HG03064 (cell line): ENCODE data around the gene SORBS1.

ENCODE experiments used
- ATAC-seq: cut with Tn5 transposase; IDR thresholded peaks from one replicate; pipeline ENCODE4 v1.9.1; 2021; ENCODE audit warnings: low read depth; ENCODE audit not compliant: unreplicated experiment

SORBS1 gene

DNA sequence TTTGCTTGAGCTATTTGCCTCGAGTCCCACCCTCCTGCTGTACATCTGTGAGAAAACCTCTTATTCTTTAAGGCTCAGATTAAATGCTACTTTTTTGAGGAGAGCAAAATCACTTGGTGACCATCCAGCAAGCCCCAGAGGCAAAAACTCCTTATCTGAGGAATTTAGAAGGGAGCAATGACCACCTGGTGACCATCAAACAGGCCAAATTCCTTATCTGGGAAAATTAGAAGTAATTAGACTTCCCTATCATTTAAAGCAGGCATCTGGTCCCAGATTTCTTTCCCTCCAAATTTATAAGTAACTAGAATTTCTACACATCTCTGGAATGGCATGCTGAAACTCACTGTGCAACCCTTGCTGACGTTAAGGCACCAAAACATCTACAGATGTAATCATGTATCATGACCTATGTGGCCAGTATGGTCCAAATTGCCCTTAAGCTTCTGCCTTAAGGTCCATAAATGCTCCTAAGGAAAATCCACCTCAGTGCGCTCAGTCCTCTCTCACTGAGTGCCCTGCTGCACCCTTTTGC, 229.5 kb downstream of the SORBS1 start:
- ATAC-seq: no peak

DNA sequence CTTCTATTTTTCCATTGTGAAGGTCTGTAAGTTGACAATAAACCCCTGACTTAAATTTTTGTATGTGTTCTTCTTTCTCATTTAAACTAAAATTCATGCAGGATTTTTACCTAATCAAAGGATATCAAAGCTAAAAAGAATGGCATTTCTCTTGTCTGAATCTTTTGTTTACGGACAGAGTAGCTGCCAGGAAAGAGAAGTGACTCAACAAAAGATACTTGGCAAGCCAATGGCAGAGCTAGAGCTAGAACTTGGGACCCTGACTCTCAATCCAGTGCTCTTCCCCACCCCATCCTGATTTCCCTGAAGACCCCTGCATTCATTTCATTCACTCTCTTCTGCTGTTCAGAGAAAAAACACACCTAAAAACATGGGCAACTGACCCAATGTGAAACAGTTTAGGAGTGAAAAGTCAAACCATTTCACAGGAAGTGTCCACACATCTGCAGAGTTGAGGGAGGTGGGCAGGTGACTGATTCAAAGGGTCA, 230.2 kb downstream of the SORBS1 start:
- ATAC-seq: no peak

DNA sequence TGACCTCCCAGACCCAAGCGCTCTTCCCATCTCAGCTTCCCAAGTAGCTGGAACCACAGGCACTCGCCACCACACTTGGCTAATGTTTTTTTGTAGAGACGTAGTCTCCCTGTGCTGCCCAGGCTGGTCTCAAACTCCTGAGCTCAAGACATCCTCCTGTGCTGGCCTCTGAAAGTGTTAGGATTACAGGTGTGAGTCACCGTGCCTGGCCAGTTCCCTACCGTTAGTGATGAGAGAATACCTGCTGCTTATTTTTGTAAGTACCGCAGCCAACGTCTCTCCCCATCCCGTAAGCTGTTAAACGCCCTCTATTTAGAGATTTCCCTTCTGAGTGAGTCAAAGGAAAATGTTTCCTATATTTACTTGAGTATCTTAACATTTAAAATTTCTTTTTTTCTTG, 231.9 kb downstream of the SORBS1 start:
- no peak for ATAC-seq

DNA sequence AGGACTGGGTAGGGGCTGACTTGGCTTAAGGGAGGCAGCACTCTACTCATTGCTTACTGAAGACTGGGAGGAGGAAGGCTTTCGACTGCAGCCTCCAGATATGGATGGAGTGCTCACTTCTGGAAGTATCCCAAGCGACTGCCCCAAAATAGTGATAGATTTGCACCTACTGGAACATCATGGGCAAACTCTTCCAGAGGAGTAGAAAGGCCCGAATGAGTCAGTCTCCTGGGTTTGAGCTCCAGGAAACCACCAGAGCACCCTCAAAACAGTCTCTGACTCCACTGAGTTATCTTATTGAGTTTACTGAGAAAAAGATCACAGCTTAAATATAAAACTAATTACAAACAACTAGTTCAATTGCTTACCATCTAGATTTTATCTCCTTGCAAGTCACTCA, 233.2 kb downstream of the SORBS1 start:
- no peak for ATAC-seq

DNA sequence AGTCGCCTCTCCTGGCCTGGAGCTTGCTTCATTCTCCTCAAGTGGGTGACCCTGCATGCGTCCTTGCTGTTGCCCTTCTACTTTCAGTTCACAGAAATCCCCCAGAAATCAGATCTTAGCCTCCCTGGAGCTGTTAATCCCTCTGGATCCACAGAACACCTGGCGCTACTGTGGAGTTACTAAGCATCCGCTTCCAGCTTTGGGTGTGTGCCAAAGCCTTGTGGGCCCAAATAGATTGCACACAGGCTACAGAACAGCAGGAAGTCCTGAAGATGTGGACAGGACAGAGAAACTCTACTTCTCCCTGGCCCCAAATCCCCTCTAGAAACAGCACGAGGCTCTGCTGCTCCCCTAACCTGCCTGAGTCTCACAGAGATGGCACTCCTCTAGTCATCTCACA, 233.8 kb downstream of the SORBS1 start:
- no peak for ATAC-seq

DNA sequence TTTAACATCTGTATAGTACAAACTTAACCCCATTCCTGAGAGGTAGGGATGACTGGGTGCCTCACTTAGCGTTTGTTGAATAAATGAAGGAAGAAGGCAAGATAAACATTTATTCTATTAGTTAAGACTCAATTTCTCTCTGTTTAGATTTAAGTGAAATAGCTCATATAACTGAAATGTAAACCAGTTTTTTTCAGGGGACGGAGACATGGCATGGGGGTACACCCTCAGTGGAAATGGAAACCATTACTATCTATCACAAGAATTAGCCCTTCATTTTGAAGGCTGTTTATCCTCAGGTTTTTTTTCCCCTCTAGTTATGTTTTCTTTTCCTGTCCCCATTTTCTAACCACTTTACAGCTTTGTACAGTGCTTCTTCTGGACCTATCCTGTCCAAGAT, 234.8 kb downstream of the SORBS1 start:
- no peak for ATAC-seq

DNA sequence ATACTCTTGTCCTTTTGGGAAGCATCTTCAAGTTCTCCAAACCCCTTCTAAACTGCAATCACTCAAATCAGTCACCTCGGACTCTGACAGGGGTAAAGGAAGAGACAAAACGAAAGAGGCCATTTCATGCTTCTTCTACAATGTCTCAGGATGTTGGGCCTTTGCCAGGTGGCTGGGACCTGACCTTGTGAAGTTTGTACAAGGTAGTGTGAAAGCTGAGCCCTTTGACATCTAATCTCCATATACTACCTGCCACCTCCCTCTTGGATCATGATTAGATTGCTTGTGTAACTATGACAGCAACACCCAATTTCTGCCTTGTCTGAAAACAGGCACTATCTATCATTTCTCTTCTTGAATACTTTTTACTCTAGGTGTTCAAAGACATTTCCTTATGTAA, 235.3 kb downstream of the SORBS1 start:
- ATAC-seq: no peak

DNA sequence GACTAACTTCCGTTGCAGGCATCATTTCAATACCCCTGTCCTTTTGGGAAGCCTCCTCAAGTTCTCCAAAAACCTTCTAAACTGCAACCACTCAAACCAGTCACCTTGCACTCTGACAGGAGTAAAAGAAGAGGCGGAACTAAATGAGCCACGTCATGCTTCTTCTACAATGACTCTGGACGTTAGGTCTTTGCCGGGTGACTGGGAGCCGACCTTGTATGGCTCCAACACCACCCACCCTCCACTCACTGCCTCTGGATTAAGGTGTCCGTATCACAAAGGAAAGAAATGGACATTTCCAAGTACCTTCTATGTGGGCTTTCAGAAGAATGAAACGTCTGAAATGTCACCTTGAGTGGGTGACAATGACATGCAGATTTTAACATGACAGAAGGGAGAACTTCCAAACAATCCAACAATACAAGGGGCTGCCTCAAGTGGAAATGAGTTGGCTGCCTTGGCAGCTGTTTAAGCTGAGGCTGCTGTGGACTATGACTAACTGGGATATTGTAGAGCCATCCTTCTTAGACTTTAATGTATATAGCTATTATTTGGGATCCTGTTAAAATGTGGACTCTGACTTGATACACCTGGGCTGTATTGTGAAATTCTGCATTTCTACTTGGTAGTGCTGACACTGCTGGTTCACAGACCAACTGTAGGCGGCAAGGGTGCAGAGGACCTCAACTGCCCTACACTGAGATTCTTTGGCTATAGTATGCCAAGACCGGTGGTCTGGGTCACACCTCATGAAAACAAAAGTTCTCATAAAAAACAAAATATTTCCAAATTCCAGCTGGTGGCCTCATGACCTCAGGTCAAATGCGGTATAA, 236.5 kb downstream of the SORBS1 start:
- no peak for ATAC-seq

DNA sequence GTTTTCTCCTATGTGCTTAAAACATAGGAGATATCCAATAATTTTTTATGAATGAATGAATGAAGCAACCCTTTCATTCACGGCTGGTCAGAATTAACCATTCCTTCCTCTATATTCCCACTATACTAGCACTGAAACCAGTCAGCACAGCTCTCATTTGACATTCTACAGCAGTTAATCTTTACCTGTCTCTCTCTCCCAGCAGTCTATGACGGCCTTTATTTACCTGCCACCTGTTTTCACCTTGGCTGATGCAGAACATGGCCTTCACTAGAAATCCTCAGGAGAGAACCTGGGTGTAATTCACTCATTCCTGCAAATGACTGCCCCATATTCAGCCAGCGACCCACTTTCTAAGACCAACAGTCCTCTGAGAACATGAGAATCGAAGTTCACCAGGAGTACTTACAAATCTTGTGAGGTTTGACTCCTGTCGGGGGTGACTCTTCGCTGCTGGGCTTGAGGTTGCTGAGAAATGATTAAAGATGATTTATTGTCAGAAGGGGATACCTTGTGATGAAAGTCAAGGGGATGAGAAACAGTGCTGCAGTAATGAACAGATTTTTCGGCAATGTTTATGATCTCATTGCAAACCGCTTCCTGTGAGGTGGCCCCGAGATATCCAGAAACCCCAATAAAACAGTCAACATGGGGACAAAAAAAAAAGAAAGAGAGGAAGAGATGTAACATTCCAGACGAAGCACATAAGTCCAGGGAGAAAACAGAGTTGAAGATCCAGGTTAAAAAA, 239.4 kb downstream of the SORBS1 start:
- ATAC-seq: no peak

DNA sequence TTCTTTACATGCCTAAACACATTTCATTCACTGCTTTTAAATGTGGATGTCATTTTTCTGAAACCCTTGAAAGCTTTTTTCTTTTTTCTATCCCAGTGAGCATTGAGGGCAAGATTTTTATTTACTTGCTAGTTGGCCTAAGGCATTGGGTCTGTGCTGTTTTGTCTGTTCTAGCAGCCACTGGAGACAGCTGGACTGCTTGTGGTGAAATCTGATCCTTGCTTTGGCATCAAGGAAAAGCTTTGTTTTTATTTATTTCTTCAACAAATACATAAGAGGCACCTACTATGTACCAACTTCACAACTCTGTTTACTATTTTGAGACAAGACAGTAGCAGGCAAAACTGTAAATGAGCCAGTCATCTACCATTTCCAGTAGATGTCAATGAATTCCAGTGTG, 241.9 kb downstream of the SORBS1 start:
- no peak for ATAC-seq

DNA sequence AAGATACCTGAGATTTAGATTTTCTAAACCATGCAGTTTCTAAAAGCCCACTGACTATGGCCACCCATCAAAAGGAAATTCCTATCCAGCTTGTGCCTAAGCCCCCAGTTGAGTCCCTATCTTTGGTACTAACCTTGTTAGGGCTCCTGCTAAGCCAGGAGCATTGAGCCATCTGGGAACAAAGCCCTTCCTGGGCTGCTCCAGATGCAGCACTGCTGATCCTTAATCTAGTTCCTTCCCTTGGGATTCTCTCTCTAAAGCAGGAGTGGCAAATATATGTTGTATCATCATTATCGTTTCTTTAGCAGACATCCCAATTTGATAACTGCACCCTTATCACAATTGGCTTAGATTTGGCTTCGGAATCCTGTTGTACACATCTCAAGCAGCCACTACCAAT, 245.7 kb downstream of the SORBS1 start:
- ATAC-seq: no peak

DNA sequence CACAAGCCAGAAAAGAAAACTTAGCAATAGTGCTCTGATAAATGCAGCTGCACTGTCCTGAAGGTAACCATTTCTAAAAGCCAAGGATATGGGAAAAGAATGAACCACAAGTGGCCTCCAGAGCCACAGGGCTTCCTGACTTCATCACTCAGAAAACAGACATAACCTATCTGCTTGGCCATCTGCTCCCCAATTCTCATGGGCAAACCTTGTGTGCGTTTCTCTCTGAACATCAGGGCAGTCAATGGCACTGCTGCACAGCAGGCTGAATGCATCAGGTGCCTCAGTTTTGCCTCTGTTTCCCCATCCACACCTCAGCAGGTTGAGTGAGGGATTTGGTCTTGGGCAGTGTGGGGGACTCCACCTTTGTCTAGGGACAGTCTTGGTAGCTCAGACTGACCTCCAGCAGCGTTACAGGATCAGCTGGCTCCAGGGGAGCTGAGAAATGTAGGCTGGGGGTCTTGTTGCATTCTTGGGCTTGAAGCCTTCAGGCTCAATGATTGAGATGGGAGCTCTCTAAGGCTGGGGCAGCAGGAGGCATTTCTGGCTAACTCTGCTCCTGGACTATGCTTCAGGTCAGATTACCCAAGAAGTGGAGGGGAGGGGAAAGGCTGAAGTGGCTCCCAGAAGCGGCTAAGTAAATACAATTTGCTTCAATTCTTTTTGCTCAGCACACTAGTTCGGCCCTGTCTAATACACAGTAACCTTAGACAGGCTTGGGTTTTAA, 246.8 kb downstream of the SORBS1 start:
- no peak for ATAC-seq

DNA sequence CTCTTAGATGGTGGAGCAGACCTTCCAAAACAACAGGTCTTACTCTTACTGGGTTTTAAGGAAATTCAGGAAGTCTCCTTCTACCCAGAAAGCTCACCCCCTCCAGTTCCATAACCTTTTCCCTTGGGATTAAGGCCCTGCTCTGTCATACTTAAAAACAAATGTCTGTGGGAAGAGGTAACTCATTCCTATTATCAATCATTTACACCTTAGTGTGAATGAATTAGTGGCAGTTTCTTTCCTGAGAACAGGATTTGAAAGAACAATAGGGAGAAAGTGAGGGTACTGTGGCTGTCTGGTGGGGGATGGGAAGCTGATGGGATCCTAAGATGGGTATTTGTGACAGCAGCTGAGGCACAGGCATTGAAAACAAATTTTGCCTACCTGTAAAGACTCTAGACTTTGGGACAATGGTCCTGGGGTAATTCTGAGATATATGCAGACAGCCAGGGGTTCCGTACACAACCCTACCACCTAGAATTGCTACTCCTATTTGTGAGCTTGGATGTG, 248.1 kb downstream of the SORBS1 start:
- ATAC-seq: no peak

DNA sequence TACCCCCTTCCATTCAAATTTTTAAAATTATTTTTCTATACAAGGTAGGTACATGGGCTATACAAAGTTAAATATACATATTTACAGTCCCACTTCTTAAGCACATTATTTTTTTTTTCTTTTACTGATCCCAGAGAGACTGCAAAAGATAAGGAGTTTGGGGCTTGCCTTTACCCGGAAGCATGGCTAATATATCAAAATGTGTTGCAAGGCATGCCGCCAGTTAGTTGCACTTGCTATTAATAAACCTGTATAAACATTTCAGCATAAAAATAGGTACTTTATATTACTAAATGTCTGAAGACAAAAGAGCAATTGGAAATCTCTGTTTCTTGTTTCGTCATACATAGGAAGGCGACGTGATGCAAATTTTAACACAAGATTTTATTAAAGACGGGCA, 248.9 kb downstream of the SORBS1 start:
- no peak for ATAC-seq

DNA sequence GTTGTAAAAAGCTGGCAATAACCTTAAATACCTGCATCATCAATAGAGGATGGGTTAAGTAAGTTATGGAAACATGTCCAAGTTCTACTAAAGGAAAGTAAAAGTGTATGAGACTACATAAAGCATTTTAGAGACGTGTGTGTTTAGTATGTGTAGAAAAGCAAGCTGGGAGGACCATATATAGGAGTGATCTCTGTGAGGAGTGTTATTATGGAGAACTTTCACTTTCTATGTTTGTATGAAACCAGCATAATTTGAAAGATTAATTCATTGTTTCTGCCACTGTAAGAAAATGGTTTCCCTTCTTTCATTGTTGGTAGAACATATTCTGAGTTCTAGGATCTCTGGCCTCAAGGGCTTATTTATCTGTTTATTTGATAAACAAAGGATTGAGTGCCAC, 251.2 kb downstream of the SORBS1 start:
- no peak for ATAC-seq

DNA sequence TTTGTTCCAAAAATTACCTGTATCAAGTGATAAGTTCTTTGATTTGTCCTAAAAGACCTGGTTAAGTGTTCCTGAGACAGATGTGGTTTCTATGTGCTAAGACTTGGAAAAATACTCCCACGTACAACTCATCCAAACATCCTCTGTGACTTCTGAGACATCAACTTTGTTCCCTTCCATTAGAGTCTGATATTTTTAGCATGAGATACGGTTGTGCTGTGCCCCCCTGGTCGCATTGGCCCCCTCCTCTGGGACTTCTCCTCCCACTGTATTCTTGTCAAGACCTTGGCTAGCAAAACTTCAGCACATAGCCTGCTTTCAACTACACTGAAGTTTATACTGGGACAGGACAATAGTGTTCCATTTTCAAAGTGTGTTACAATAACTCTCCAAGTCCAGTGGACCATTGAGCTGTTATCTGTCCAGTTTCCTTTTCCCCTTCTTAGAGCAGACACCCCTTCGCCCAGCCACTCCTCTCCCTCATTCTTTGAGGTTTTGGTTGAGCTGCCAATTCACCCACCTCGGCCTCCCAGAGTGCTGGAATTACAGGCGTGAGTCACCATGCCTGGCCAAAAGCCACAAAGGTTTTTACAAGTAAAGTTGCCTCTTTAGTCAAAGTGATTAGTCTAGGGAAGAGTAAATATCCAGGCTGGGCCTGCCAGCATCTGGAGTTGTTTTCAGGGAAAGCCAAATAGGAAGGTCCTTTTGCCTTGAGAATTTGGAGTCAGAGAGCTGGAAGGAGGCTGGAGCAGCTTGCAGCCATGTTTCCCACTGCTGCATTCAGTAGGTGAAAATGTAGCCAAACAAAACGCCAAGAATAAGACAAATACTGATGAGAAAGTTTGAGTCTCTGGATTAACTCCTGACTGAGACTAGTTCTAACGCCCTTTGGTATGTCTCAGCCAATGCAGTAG, 252.5 kb downstream of the SORBS1 start:
- no peak for ATAC-seq

DNA sequence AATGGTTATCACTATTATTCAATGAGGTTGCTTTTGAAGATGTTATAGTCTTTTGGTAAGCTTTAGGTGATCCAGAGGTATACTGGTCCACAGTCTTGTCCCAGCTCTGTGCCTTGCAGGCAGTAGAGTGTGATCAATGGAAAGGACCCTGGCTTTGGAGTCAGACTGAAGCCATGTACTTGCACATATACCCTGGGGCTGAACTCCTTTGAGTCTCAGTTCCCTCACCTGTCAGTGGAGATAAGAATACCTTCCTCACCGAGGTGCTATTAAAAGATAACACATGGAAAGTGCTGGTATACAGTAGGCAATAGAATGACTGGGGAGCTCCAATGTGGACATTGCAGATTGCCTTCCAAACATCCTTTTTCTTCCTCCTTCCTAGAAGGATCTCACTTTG, 254.3 kb downstream of the SORBS1 start:
- ATAC-seq: no peak

DNA sequence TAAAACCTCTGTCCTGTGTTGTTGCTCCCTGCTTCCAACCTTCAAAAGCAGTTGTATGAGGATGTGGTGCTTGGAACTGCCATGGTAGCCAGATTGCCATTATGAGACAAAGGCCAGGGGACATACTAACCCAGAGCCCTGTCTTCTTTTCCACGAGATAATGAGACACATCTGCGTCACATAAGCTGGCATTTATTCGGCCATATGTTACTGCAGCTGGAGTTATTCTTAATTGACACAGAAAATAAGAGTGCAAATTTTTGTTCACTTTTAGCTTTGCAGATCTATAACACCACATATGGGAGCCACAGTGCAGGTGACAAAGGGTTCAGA, 254.9 kb downstream of the SORBS1 start:
- ATAC-seq: no peak

DNA sequence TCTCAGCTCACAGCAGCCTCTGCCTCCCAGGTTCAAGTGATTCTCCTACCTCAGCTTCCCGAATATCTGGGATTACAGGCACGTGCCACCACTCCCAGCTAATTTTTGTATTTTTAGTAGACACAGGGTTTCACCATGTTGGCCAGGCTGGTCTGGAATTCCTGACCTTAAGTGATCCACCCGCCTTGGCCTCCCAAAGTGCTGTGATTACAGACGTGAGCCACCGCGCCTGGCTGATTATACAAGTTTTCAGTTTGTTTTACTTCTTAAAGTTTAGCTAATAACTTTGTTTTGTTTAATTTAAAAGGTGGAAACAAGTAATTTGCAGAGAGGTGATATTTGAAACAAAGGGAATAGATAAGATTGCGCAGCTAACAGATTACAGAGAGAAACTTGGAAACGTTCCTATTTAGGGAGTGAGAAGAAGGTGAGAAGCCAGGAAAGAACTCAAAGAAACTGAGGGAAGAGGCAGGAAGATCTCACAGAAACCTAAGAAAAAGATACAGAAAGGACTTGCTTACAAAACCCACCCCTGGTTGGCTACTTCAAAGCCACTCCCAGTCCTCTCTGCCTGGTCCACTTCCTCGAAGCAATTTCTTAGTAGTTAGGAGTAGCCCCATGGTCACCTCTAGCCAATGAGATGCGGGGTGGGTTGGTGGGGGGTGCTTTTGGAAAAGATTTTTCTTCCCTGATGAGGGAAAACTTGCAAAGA, 255.4 kb downstream of the SORBS1 start:
- ATAC-seq: no peak
